ENCODE results near the gene CD2BP2.
"Not testable (repeated sequence)": the region's sequence is repeated elsewhere in the genome, so short reads cannot be mapped to it uniquely, and the experiment has no call there.

Gene CD2BP2

GRCh38 chr16:30341971-30342370 lies 13.1 kb downstream of the CD2BP2 start:
- DNase-seq: not testable (repeated sequence)

GRCh38 chr16:30340621-30341020 lies 14.5 kb downstream of the CD2BP2 start:
- DNase-seq: no peak

- not testable (repeated sequence) for DNase-seq
Measured at GRCh38 chr16:30338715-30339114, 16.4 kb downstream of the CD2BP2 start.

GRCh38 chr16:30337964-30338357 lies 17.1 kb downstream of the CD2BP2 start:
- DNase-seq: not testable (repeated sequence)

- DNase-seq: peak; percentile 30
Measured at GRCh38 chr16:30335598-30336474, 19.3 kb downstream of the CD2BP2 start.

GRCh38 chr16:30335028-30335597 lies 20.0 kb downstream of the CD2BP2 start:
- peak; percentile 91 for DNase-seq

GRCh38 chr16:30334473-30334989 lies 20.6 kb downstream of the CD2BP2 start:
- DNase-seq: peak; percentile 92

GRCh38 chr16:30324220-30324619 lies 30.9 kb downstream of the CD2BP2 start:
- not testable (repeated sequence) for DNase-seq

GRCh38 chr16:30318647-30319046 lies 36.5 kb downstream of the CD2BP2 start:
- not testable (repeated sequence) for DNase-seq

- not testable (repeated sequence) for DNase-seq
Measured at GRCh38 chr16:30310937-30311336, 44.2 kb downstream of the CD2BP2 start.

GRCh38 chr16:30309255-30309654 lies 45.9 kb downstream of the CD2BP2 start:
- peak; percentile 26 for DNase-seq
